GOT3 (cell line): ENCODE data around the gene LENEP.

ENCODE experiments used
- DNase-seq: peaks from one replicate; lab custom pipeline; 2025; ENCODE audit warnings: mixed read lengths; lab: John Stamatoyannopoulos, UW

The LENEP gene

GRCh38 chr1:154993572-154994268 is at the start of gene LENEP:
Gene LENEP (plus strand): TSS chr1:154993586. CDS start chr1:154993608, 22 bp downstream.
- no peak for DNase-seq

DNA sequence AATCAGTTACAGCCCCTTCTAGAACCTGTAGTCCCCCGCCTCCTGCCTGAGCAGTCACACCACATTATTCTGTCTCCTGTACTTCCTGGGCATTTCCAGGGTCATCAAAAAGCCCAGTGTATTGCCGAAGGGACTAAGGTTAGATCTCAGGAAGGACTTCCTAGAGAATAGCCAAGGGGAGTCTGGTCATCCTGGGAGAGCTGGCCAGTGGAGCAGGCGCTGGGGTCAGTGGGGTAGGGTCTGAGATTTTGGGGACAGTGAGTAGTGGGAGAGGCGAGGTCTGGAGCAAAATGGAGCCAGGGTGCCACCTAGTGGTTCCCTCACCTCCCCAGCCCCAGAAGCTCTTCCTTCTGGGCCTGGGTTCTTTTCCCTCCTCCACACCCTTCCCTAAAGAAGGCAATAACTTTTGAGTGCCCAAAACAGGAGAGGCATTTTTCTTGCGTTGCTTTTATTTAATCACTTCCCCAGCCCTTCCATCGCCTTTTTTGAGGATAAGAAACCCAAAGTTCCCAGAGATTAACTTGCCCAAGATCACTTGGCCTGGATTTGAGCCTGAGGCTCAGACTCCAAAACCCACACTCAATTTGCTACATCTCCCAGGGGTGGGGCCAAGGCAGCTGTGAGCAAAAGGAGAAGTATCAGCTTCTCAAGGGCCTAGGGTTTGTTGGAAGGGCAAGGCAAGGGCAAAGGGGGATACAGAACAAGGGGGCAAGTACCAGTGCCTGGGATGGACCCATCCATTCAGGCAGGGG is 49.6 kb upstream of the LENEP start:
- no peak for DNase-seq

- DNase-seq = no peak
Observed at GRCh38 chr1:154944401-154945159, 48.8 kb upstream of the LENEP start.

DNA sequence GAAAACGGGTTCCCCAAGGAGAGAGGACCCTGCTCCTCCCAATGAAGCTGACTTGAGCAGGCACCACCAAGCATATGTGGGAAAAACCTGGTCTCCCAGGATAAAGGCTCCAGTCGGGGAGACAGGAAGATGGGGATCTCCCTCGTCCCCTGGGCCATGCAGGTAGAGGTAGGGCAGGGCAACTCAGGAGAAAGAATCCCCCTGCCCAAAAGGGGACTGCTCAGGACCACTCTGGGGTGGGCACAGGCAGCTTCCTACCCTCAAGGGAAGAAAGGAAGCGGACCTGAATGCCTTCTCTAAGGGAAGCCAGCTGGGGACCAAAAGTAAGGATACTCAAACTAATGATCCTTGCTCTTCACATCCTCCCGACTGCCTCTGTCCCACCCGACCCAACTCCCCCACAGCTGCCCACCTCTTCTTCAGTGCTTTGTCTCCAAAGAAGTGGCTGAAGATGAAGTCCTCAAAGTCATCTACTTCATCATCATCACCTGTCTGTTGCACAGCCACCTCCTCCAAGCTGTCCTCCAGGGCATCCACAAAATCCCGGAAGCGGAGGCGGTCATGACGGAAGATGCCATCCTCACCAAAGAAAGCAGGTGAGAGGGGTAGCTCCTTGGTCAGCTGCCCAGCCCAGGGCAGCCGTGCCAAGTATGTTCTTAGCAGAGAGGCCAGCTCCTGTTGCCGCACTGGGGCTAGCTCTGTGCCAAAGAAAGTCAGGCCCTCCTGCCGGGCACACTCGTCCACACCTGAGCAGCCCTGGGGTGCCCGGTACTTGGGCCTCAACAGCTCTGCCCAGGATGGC is 48.0 kb upstream of the LENEP start:
- DNase-seq = no peak

DNA sequence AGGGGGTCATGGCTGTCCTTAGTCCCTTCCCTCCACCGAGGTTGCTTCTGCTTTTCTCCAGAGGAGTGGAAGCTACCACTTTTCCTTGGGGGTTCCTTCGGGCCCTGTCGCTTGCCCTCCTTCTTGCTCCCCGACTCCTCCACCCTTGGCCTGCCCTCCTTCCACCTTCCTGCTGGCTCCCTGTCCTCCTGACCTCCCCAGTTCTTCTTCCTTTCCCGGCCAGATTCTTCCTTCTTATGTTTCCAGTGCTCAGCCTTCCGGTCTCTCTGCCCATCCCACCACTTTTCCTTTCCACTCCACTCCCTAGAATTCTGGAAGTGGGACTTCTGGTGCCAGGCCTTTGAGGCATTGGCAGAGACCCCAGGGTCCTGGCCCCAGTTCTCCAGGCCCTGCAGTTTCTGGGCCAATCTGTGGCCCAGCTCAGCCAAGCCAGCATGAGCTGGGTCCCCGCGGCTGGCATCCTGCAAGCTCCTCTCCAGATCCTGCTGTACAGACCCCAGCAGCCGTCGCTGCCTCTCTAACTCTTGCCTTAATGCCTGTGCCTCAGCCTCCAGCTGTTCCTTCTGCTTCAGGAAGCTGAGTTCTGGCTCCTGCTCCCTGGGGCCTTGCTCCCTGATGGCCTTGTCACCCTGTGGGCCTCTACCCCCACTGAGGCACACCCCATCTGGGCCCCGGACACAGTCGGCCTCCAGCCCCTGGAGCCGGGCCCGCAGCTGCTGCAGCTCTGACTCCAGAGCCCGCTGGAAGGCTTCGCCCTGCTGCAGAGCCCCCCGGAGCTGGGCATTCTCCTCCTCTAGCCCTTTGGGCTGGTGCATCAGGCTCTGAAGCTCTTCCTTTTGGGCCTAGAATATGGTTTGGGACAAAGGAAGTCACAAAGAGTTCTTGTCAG is 47.2 kb upstream of the LENEP start:
- DNase-seq = no peak

GRCh38 chr1:154948079-154948478 is 45.3 kb upstream of the LENEP start:
- no peak for DNase-seq

DNA sequence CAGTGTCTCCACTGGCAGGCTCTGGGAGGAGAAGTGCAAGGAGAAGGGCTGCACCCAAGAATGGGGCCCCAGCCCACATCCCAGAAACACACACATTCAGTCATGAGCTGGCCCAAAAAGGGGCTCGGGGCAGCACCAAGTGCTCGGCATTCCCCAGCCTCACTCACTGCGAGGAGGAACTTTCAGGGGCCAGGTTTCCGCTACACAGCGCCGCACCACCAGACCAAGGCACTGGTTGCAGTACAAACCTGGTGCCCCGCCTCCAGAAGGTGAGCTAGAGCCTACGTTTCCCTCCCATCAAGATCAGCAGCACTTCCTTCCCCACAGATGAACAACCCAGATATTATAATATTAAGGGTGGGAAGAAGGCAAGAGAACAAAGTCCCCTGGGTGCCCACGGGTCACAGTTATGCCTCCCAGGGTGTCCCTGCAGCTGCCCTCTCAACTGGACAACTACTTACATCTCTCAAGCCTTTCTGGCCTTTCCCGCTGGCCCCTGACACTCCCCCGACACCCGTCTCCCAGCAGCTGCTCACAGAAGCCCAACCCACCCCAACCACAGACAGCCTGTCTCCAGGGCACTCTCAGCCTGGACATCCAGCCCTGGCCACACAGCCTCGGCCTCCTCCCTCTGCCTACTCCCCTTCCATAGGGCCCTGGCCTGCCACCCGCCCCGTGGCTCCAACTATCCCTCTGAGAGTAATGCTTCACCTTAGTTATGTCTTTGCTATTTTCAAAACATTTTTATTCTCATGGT is 41.3 kb upstream of the LENEP start:
- no peak for DNase-seq

GRCh38 chr1:154952664-154953063 is 40.7 kb upstream of the LENEP start:
- no peak for DNase-seq

GRCh38 chr1:154953611-154954038 is 39.8 kb upstream of the LENEP start:
- DNase-seq = no peak

DNA sequence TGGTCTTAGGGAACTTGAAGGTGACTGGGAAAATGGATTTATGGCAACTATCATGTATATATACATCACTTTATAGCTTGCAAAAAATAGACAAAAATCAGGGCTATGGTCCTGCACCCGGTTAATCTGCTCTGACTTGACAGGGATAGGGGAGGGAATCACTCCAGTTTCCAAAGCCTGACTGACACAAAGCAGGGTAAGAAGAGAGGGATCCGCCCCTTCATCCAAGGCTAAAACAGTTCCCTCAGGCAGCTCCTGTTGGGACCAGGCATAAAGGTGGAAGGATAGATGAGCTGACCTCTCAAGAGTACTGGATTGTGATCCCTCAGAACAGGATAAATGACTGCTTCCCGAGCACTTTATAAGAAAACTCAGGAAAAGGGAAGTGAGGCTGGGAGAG is 38.8 kb upstream of the LENEP start:
- no peak for DNase-seq

GRCh38 chr1:154955039-154955717 is 38.2 kb upstream of the LENEP start:
- DNase-seq = no peak

- peak; percentile 25 for DNase-seq
Observed at GRCh38 chr1:154955718-154956543, 37.5 kb upstream of the LENEP start, which contains the start of gene PBXIP1. Gene PBXIP1 (minus strand): TSS chr1:154956099. CDS start chr1:154953721, 2,378 bp downstream.

DNA sequence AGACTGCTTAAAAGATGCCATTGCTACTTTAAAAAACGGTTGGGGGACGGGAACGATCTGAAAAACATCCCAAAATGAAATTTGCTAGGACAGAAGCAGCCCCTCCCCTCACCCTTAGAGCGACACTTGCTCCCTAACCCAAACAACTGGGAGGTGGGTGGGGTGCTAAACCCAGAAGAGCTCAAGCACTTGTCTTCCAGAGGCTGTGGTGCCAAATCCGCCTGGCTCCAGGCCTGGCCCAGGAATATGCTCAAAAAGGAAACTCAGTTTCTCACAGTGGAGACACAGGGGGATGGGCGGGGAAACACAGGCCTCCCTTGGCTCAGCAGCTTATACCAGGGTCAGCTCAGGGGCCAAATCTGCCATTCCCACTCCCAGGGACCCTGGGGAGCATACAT is 36.8 kb upstream of the LENEP start:
- no peak for DNase-seq

- no peak for DNase-seq
Observed at GRCh38 chr1:154957091-154957657, 36.2 kb upstream of the LENEP start.

DNA sequence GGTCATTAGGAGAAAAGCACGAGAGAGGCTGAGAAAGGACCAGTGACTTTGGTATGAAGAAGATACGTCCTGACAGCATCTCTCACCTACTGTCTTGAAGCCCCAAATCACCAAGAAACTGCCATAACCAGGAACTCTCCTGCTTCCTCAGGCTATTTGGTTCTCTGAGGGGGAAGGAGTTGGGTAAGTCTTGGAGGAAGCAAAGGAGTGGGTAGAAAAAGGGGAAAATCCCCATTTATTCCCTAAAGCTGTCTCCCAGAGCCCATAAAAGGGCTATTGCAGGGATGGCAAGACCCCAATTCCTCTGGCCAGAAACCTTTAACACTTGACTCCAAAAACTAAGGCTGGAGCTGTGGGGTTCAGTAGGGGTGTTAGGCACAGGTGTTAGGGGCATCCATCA is 35.4 kb upstream of the LENEP start:
- no peak for DNase-seq

DNA sequence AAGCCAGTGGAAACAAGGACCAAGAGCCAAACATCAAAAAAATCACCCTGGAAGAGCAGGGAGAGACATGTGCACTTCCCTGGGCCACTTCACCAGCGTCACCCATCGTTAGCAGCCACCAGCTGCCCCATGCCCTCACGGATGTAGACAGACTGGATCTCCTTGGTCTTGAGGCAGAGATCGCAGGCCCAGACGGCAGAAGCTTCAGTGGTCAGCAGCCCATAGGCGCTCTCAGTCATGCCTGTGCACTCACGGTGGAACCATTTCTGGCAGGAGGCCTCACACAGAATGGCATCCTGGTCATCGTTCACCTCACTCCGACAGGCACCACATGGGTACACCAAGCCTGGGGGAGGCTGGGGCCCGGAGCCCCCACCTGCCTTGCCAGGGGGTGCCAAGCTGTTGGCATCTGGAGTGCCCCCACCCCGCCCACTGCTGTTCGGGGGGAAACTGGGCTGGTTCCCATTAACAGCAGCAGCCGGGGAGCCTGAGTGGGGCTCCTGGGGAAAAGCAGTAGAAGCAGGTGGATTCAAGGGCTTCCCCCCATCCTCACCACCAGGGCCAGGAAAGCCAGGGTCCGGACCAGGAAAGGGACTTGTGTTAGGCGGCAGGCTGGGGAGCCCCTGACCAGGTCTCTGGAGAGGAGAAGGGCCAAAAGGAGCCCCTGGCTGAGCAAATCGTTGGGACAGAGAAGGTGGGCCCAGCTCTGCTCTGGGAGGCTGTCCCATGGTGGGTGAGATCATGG is 34.5 kb upstream of the LENEP start:
- DNase-seq = no peak

- no peak for DNase-seq
Observed at GRCh38 chr1:154959426-154959780, 34.0 kb upstream of the LENEP start.
